Endothelial cell of coronary artery (primary cell): Measurements from ENCODE around the gene COX17. TPM values are rescaled to one million over a fixed set of nuclear protein-coding genes. Genes with fewer than 3 reads are reported as not detected.

Source experiments
- total RNA-seq: library from RNA; depleted of rRNA; stranded (reverse); fragments of >200 nt; gene quantifications from 2 replicates; pipeline ENCODE4 v1.2.3, GENCODE V29; 2014

The COX17 gene, protein sequence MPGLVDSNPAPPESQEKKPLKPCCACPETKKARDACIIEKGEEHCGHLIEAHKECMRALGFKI
- 23.7 and 28.8 TPM in 2 replicates for total RNA-seq

GRCh38 chr3:119676771-119677640 lies at the start of gene COX17:
TSS of gene COX17 (minus strand) at chr3:119677406. CDS start at chr3:119677310, 96 bp downstream.

GRCh38 chr3:119702530-119703527 lies 25.6 kb upstream of the COX17 start, which contains the start of gene CFAP91:
TSS of gene CFAP91 (plus strand) at chr3:119703022. CDS start at chr3:119703099, 77 bp downstream.

DNA sequence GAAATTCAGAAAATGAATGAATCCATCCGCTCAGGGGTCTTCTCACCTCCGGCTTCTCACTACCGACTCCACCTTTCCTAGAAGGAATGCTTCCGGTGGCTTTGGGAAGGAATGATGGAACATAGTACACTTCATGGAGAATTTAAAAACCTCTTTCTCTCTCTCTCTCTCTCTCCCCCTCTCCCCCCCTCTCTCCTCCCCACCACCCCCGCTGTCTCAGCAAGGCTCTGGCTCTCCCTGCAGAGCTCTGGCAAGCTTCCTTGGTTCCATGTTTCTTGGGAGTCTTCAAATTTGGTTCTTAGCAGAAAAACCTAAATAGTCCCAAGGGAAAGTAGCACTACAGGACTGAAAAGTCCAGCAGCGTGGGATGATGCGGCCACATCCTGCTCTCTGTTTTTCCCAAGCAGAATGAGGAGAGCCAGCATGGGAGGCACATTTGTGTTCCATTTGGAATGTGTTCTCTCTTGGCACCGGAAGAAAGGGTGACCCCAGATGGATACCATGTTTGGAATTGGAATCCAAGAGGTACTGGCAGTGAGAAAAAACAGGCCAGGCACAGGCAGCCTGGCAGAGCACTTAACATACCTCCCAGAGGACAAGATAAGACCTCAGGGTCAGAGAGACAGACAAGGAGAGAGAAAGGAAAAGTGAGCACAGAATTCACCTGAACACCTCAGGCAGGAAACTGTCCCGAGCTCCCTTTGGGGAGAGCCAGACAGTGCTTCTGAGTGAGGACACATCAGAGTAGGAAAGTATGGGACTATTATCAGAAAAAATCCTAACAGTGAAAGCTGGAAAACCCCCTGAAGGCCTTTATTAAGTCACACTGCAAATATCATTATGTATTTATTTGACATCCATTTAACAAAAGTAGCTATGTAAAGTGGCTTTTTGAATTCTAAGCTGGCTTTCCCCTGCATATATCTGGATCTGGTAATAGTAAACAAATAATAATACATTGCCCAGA lies 16.4 kb downstream of the COX17 start, which contains the start of gene POPDC2:
POPDC2 (minus strand) TSS at position 116 of the 967 bp plus-strand sequence. CDS start 166 bp downstream, outside the sequence.

Other genes starting within 250 kb of the COX17 start
- gene TMEM39A, start 213.8 kb downstream of the COX17 start, total RNA-seq: 25.9 and 35.6 TPM in 2 replicates
- gene POGLUT1, start 208.4 kb downstream of the COX17 start, total RNA-seq: 14.7 and 22.5 TPM in 2 replicates
- gene TIMMDC1, start 178.9 kb downstream of the COX17 start, total RNA-seq: 33.0 and 36.1 TPM in 2 replicates
- not detected in 2 replicates for gene CD80, start 117.8 kb downstream of the COX17 start, total RNA-seq
- 2.5 and 4.1 TPM in 2 replicates for gene ADPRH, start 97.9 kb downstream of the COX17 start, total RNA-seq
- 0.18 and 0.28 TPM in 2 replicates for gene PLA1A, start 79.5 kb downstream of the COX17 start, total RNA-seq
- gene POPDC2, start 16.8 kb downstream of the COX17 start, total RNA-seq: 0.09 TPM in 2 replicates
- gene CFAP91, start 25.6 kb upstream of the COX17 start, total RNA-seq: 0.19 and 0.45 TPM in 2 replicates
- gene NR1I2, start 104.7 kb upstream of the COX17 start, total RNA-seq: under 0.01 and 0.09 TPM in 2 replicates